NCI-H345 treated with DMSO at 0.1 percent for 48 hours (cell line): ENCODE measurements around the gene CIB2.

Experiments
- DNase-seq: peaks from one replicate; lab custom pipeline; 2025; ENCODE audit not compliant: unreplicated experiment; lab: John Stamatoyannopoulos, UW

Gene CIB2

DNA sequence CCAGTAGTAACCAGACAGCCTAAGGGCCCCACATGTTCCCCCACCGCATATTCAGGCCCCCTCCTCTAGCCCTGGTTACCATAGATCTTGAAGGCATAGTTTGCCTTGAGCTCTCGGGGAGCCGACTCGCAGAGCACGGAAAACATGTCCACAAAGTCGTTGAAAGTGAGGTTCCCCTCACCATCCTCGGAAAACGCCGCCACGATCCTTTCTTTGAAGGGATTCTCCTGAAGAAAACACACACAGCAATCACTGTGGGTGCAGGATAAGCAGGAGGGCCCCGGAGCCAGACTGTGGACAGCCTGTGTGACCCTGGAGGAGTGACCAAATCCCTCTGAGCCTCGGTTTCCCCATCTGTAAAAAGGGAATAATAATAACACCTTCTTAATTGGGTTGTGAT is 22.1 kb downstream of the CIB2 start:
- DNase-seq, result no peak

DNA sequence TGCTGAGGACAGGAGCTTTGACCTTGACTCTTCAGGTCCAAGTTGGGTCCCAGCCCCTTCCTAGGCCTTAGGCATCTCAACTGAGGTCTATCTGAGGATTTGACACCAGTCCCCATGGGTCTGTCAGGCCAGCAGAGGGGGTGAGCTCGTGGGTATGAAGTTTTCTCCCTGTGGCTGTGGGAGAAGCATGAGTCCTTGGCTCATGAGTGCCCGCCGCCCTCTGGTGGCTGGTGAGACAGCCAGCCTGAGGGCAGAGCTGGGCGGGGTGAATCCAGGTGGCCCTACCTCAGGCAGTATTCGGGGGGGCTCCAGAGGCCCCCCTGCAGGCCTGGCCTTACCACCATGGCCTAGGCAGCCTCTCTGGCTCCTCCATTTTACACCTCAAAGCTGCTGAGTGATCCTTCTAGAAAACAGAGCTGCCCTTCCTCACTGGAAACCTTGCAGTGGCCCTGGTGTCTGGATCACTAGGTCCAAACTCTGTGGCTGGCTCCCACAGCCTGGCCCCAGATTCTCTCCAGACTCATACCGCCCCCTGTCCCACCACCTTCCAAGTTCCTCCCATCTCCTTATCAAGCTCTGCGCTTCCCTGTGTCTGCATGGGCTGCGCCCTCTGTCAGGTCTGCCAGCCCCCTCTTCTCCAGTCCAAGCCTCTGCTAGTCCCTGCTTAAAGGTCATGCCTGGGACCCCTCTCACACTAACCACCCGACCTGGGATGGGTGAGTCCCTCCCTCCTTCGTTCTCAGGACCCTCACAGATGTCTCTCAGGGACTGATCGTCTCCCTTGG is 22.8 kb downstream of the CIB2 start:
- no peak for DNase-seq

DNA sequence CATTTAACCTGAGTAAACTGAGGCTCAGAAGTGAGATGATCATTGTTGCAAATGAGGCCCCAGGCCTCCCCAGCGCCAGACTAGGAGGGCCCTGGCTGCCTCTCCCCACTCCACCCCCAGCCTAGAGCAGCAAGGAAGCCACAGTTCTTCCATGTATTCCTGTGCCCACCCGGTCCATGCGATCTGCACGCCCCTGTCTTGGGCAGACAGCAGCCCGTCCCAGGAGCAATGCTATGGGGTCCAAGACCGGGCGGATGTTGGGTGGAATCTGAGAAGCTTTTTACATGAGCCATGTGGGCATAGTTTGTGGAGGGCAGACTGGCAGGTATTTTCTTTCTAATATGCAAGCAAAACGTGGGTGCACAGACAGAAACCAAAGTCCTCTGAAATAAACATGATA is 23.8 kb downstream of the CIB2 start:
- DNase-seq, result no peak

DNA sequence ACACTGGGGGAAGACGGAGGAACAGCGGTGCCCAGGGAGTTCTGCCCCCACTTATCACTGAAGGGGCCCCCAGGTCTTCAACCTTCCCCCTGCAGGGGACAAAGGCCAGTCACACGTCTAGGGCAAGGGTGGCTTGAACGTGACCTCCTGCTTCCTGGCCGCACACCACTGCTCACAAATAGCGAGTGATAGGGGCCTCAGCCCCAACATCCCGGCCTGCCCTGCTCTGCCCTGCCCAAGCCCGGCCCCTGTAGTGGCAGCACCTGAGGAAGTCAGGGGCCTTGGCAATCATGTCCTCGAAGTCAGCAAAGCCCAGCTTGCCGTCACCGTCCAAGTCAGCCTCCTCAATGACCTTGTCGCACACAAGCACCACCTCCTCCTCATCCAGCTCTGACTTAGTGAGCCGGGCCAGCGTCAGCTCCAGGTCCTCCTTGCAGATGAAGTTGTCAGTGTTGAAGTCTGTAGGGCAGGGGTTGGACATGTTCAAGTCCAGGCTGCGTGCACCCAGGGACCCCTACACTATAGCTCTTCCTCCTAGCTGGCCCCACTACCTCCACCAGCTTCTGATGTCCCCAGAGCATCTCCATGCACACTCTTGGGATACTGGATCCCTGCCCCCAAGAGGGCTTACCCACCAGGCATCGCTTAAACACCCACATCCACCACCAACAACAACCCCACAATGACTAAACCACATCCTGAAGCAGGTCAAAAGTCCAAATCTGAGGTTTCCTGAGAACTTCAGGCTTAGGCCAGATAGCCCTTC is 25.6 kb downstream of the CIB2 start:
- DNase-seq, result no peak

DNA sequence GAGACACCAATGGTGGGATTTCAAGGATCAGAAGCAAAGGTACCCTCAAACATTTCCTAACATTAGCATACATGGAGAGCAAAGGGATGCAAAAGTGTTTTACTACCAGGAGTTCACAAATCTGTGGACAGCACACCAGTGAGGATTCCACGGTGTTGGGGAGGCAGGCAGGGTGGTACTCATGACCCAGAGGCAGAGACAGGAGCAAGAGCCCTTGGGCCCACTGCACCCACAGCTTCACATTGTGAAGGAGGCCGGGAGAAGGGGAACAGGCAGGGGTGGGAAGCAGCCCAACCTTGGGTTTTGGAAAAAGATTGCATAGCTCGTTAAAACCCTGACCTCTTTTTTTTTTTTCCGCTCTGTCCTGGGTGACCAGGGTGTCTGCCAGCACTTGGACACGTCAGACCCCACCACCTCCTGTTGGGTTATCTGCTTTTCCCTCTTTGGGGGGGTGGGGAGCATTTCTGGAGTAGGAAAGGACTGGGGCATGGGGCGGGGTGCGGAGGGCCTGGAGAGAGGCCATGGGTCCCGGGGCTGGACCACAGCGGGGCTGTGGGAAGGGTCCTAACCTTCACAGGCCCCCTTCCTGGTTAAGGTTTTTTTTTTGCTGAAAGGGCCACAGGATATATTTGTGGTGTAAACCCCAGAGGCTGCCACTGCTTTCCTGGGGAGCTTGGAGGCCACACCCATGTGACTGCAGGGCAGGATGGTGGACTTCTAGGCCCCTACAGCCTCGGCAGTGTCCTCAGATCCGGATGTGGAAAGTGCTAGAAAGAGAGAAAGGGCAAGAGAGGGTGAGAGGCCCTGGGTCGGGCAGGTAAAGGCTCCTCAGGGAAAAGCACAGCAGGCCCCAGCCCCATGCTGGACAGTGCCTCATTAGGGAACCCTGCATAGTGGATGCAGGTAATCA is 26.4 kb downstream of the CIB2 start:
- no peak for DNase-seq

DNA sequence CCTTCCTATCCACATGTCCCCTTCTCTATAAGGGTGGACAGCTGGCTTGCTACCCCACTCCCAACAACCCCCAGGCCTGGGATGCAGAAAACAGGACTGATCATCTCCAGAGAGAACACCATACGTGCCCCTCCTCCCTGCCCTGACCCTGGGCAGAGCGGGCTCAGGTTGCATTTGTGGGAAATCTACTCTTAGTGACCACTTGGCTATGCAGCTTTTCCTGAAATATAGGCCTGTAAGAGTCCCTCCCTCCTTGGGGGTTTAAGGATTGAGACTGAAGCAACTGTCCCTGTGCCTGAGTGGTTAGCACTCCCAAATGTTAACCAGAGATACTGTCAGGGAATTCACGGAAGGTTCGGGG is 27.1 kb downstream of the CIB2 start:
- no peak for DNase-seq

DNA sequence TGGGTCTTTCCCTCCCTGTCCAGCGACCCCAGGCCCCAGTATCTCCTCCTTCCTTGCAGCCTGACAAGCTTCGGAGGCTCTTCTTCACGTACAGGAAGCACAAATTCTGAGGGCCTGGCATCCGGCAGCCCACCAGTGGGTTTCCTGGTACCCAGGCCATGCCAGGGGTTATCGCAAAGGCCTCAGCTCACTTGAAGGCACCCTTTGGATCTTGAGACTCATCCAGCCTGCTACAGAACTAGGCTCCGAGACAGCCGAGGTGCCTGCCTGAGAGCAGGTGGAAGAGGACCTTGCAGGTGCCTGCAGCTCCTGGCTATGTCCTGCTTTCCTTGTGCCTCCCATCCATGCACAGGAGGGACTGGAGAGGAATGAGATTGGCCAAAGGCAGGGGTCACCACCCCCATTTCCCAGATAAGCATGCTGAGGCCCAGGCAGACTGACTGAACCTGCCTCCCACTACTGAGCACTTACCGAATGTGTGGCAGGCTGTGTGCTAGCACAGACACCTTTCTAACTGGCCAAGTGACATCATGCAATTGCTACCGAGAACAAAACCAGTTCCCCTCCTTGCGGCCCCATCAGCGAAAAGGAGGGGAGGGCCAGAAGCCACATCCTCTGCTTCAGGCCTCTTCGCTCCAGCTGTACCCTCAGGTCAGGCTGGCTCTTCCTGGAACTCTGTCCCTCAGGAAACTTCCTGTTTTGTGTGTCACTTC is 27.7 kb downstream of the CIB2 start:
- no peak for DNase-seq

DNA sequence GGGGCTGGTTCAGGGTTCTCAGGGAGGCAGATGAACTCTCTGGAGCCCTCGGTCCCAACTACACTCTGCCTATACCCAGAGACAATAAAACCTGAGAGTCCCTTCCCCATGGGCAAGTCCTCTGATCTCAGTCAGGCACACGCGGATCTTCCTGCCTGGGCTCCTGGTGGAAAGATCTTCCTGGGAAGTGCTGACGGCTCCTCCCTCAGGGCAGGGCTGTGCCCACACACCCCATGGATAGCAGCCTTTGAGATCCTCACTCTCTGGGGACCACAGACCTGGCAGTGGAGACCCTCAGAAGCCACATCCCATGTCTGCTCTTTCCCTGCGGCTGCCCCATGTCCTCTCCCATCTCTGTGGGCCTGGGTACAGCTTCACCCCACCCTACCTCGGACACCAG is 28.5 kb downstream of the CIB2 start:
- DNase-seq, result no peak

DNA sequence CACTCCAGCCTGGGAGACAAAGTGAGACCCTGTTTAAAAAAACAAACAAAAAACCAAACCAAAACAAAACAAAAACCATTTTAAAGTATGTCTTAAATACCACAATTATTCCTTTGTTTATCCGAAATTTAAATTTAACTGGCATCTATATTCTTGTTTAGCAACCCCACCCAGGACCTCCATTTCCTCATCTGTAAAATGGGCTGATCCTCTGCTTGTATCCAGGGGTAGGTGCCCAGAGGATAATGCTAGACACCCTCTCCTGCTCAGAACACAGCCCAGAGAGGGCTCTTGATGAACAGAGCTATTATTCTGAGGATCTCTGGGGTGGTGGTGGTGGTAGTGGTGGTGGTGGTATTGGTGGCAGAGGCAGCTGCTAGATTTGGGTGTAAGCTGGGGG is 29.0 kb downstream of the CIB2 start:
- no peak for DNase-seq

DNA sequence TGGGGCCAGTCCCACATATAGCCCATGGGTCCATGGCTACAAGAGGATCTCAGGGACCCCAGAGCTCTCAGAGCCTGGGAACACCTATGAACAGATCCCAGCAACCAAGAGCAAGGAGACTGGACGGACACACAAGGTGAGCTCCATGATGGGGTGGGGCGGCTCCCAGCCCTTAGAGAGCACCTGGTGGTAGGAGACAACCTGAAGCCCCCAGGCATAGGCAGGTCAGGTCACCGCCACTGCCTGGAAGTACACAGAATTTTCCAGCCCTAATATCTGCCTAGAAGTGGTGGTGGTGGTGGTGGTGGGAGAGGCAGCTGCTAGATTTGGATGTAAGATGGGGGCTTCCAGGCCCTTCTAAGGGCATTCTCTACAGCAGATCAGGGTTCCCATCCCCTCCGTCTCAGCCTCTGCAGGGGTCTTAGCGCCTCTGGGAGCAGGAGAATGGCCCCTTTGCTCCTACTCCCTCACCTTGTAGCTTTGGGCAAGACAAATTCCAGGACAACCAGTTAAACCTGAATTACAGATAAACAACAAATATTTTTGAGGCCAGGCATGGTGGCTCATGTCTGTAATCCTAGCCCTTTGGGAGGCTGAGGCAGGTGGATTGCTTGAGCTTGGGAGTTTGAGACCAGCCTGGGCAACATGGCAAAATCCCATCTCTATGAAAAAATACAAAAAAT is 29.7 kb downstream of the CIB2 start:
- DNase-seq, result no peak

DNA sequence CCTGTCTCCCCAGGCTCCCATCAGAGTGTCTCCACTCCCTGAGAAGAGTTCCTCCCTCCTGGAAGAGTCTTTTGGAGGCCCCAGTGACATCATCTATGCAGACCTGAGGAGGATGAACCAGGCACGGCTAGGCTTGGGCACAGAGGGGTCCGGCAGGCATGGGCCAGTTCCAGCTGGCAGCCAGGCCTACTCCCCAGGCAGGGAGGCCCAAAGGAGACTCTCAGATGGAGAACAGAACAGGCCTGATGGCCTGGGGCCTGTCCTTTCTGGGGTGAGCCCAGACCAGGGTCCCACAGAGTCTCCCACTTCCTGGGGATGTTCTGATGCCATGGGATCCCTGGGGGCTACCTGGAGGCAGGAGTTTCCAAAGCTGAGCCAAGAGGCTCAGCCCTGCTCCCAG is 30.4 kb downstream of the CIB2 start:
- DNase-seq, result no peak

DNA sequence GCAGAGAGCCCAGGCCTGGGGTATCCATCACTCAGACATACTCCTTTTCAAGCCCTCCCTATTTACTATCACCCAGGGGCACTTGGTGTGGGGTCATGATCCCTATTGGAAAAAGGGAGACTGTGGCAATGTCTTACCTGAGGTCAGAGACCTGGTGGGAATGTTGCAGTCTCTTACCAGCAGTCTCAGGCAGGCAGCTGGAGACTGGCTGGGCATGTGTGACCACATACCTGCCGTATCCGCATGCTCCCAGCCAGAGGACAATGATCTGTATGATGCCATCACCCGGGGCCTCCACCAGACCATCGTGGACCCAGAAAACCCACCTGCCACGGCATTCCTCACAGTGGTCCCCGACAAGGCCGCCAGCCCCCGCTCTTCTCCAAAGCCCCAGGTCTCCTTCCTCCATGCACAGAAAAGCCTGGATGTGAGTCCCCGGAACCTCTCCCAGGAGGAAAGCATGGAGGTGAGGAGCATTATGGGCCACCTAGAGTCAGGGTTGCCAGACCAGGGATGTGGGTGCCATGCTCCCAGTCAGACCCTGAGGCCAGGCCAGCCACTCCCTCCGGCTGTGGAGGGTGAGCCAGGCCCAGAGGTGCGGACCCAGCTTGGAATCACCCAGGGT is 33.0 kb downstream of the CIB2 start:
- DNase-seq, result no peak

DNA sequence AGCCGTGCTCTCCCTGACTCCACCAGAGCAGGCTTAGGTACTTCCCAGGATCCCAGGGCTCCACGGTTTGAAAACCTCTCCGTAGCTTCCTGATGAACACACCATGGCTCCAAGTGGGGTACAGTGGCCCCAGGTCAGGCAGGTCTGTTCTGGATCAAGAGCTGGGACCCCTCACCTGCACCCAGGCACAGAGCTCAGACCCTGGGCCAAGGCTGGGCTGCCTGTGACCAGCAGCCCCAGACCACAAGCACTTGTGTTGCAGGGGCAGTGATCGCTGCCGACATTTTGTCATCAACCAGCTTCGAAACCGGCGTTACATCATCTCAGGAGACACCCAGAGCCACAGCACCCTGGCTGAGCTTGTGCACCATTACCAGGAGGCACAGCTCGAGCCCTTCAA is 33.6 kb downstream of the CIB2 start:
- DNase-seq, result no peak

DNA sequence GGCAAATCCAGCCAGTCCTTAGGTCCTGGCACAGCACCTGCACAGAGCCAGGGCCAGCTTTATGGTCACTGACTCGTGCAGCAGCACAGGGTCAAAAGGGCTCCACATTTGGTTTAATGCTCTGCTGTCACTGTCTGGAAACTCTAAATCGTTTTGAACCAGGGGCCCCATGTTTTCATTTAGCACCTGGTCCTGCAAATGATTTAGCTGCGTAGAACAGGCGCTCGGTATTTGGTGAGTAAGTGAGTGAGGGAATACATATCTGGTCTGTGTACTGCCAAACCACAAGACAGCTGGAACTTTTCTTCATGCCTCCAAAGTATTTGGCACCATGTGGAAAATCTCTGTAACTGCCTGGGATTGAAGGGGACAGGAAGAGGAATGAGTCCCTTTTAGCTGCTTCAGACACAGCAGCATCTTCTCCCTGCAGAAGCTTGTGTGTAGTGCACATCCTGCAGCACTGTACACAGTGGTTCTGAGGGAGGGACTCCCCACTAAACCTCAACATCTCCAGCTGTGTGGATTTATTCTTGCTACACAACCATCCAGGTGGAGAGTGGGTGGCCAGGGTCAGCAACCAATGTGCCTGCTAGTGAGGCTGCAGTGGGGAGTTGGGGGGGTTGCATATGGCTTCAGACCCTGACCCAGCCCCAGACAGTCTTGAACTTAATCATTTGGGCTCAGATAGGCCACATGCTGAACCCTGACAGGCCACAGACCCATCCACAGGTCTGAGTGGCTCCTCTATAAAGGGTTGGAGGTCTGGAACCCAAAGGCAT is 37.8 kb downstream of the CIB2 start:
- DNase-seq, result no peak

DNA sequence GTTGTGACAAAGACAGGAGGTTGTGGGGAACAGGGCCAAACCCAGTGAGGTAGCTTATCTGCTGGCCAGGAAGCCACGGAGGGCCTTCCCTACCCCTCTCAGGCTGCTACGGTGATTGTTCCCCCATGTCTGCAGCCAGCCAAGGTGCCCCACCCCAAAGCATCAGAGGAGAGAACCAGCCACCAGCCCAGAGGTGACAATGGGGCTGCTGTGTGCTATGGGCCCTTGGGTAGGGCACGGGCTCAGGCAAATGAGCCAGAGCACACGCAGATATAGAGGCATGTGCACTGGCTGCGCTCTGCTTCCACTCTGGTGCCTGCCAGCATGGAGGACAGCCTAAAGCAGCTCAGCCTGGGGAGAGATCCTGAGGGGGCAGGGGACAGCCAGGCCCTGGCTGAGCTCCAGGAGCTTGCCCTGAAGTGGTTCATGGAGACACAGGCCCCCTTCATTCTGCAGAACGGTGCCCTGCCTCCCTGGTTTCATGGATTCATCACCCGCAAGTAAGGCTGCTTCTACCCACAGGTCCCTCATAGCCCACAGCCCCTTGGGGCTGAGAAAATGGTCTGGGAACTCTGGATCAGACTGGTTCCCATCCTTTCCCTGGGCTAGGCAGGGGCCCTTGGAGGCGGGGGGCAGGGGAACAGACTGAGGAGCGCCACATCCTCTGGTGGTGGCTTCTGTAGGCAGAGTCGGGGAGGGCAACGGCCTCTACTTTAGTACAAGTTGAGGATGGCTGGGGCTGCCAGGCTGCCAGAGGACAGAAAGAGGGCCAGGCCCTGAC is 38.8 kb downstream of the CIB2 start, which contains the start of gene SH2D7:
TSS of gene SH2D7 (plus strand) at position 301 of the 781 bp plus-strand sequence. CDS start at position 325, 24 bp downstream.
- DNase-seq, result no peak

DNA sequence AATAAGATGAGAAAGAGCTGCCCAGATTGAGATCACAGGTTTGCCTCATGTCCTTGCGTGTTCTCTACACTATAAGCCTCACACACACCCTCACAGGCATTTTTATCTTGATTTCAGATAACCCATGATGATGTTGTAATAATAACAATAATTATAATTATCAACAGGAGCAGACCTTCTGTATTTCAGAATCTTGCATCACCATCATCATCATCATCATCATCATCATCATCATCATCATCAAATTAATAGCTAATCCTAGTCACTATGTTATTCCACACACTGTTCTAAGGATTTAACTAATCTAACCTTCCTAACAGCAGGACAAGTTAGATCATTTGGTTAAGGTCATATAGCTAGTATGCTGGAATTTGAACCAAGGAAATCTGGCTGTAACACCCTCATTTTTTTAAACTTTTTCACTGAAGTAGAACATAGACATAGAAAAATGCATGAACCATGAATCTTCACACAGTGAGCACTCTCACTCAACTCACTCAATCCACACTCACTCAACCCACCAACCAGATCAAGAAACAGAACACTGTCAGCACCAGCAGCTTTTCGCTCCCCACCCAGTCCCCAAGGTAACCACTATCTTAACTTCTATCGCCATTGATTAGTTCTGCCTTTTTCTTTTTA is 40.7 kb downstream of the CIB2 start:
- DNase-seq, result no peak

DNA sequence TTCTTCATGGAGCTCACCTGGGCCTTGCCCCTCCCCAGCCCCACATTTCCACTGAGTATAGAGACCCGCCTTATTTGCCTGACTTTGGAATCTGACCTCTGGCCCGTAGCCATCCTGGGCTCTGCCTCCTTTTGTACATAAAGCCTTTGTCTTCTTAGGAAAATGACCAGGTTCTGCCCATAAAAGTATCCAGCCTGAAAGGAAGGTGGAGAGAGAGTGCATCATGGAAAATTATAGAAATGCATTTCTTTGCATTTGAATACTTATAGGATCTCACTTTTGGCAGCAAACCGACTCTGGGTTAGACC is 42.5 kb downstream of the CIB2 start:
- DNase-seq, result no peak
